ENCODE data around the gene RAPH1.

RAPH1 gene

GRCh38 chr2:203360833-203361430, 174.2 kb downstream of the RAPH1 start:
- DNase-seq, result no peak

DNA sequence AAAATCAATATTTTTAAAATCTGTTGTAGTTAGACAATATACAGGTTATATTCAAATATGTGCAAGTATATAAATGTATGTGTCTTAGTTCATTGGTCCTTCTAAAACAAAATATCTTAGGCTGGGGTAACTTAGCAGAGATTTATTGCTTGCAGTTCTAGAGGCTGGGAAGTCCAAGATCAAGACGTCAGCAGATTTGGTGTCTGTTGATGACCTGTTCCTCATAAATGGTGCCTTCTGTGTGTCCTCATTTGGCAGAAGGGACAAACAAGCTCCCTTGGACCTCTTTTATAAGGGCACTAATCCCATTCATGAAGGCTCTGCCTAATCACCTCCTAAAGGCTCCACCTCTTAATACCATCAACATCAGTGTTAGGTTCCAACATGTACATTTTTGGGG, 175.7 kb downstream of the RAPH1 start:
- DNase-seq, result no peak

- DNase-seq, result no peak
Observed at GRCh38 chr2:203354966-203355365, 180.1 kb downstream of the RAPH1 start.

DNA sequence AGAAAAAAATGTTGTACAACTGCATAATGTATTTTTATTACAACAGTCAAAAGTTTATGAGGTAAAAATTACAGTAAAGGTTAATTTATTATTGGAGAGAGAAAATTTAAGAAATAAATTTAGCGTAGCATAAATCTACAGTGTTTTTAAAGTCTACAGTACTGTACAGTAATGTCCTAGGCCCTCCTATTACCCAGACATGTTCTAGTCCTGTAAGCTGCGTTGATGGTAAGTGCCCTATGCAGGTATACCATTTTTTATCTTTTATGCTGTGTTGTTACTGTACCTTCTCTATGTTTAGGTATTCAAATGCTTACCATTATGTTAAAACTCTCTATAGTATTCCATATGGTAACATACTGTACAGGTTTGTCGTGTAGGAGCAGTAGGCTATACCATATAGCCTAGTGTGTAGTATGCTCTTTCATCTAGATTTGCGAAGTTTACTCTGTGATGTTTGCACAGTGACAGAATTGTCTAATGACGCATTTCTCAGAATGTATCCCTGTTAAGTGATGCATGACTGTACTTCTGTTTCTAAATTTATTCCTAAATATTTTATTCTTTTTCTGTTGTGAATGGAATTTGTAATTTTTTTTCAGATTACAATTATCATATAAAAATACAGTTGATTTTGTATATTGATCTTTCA, 182.4 kb downstream of the RAPH1 start:
- DNase-seq, result no peak

DNA sequence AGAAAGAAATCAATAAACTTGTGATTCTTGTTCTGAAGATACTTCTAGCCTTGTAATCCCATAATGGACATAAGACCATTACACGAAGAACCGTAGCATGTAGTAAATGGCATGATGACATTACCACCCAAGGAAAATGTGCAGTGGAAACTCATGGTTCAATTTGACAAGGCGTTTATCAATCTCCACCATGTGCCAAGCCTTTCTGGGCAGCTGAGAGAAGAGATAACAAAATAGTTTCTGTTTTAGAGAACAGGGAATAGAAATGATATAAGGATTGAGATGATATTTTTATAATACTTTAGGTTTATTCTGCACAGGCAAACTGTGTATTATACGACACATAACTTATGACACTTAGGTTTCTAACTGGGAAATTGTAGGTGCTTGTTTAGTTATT, 187.7 kb downstream of the RAPH1 start:
- DNase-seq, result no peak

DNA sequence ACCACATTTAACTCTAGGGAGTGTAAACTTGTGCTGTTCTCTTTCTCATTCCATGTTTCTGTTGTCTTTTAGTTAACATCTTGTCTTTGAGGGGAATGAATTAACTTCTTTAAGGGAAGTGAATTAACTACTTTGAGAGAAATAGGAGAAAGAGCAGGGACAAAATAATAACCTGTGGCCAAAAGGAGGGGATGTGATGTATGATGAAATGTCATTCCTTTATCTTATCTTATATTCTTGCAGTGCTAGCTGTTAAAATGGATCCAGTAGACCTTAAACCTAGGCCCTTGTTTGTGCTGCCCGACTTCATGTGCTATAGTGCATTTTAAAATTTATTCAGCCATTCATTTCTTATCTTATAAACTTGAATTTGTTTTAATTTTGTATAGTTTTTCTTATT, 188.5 kb downstream of the RAPH1 start:
- DNase-seq, result no peak

- DNase-seq, result no peak
Observed at GRCh38 chr2:203344667-203345066, 190.4 kb downstream of the RAPH1 start.

Data from AML-193 (cell line).